K562 (cell line): ENCODE measurements around the gene GAPDH. TPM values are rescaled to one million over a fixed set of nuclear protein-coding genes. Genes with fewer than 3 reads are reported as not detected.
A peak's percentile ranks its signal among the peaks of the same experiment; 100 is the strongest.

ENCODE experiments used
- ATF3 ChIP-seq, 2 experiments: fragments of 450-650 bp in 1 of 2; sonication (generic) in 1 of 2; formaldehyde crosslinking in 1 of 2; IDR thresholded peaks in 1 of 2; conservative IDR thresholded peaks in 1 of 2; 2 replicates each; pipeline versions ENCODE4 v1.6.1 to v1.8.1; 2016 to 2023; ENCODE audit warnings: mild to moderate bottlenecking in 2 of 2, moderate library complexity in 2 of 2, inconsistent platforms in 1 of 2, missing genetic modification reagents in 1 of 2
- BCL6 ChIP-seq: fragments of 250-450 bp; sonication (Bioruptor Pico); IDR thresholded peaks from 2 replicates; pipeline ENCODE4 v1.4.0; 2020
- BCOR ChIP-seq: fragments of 450-650 bp; IDR thresholded peaks from 2 replicates; pipeline ENCODE4 v1.6.1; 2016
- EP400 ChIP-seq: fragments of 450-650 bp; IDR thresholded peaks from 2 replicates; pipeline ENCODE4 v1.6.1; 2017; ENCODE audit warnings: antibody characterized with exemption, mild to moderate bottlenecking, moderate library complexity
- GTF2F1 ChIP-seq: IDR thresholded peaks from 2 replicates; pipeline ENCODE4 v1.6.1; 2011; ENCODE audit warnings: low read depth, low read length, improper control_type of control experiment
- JUND ChIP-seq, 2 experiments: IDR thresholded peaks; 2 replicates in 1 of 2; 3 replicates in 1 of 2; pipeline ENCODE4 v1.6.1; 2011; ENCODE audit warnings: borderline replicate concordance in 2 of 2, low read depth in 2 of 2, low read length in 2 of 2, improper control_type of control experiment in 1 of 2, missing biosample characterization in 1 of 2, missing genetic modification characterization in 1 of 2, missing genetic modification reagents in 1 of 2
- MNT ChIP-seq, 2 experiments: fragments of 450-650 bp; conservative IDR thresholded peaks; 2 replicates each; pipeline ENCODE4 v1.6.1; 2017; ENCODE audit warnings: mild to moderate bottlenecking in 2 of 2, moderate library complexity in 2 of 2
- POLR2AphosphoS2 ChIP-seq: IDR thresholded peaks from 2 replicates; pipeline ENCODE4 v1.6.1; 2012; ENCODE audit warnings: low read length, improper control_type of control experiment
- RBM25 ChIP-seq: fragments of 200-400 bp; formaldehyde crosslinking; IDR thresholded peaks from 2 replicates; pipeline ENCODE4 v1.6.1; 2018; ENCODE audit warnings: low read length, low read depth, moderate library complexity; ENCODE audit not compliant: severe bottlenecking
- STAT5A ChIP-seq: IDR thresholded peaks from 2 replicates; pipeline ENCODE4 v1.6.1; 2012; ENCODE audit warnings: low read length, inconsistent platforms, borderline replicate concordance
- TRIM25 ChIP-seq: fragments of 450-650 bp; IDR thresholded peaks from 2 replicates; pipeline ENCODE4 v1.7.0; 2016; ENCODE audit warnings: borderline replicate concordance
- VEZF1 ChIP-seq: fragments of 200-800 bp; sonication (Bioruptor generic); IDR thresholded peaks from 2 replicates; pipeline ENCODE4 v1.6.1; 2017; ENCODE audit warnings: missing genetic modification characterization, missing compliant biosample characterization
- polyA plus RNA-seq, 8 experiments: library from polyadenylated mRNA; depleted of rRNA in 4 of 8; stranded (reverse) in 5 of 8; unstranded in 3 of 8; fragments of >200 nt; fragmentation: Nextera tagmentation in 2 of 8; fragmentation: Illumina TruSeq in 1 of 8; extraction: Ambion mirVana in 2 of 8; extraction: Trizol in 1 of 8; gene quantifications; 2 replicates each; pipeline versions ENCODE4 v1.2.1 to v1.2.3, GENCODE V29; 2011 to 2014; ENCODE audit warnings: inconsistent platforms in 1 of 8, missing spikeins in 1 of 8
- total RNA-seq, 7 experiments: library from RNA; depleted of rRNA in 6 of 7; stranded (reverse); fragments of >200 nt in 6 of 7; fragmentation: Illumina TruSeq in 2 of 7; extraction: Trizol in 2 of 7; gene quantifications; 2 replicates each; pipeline versions ENCODE4 v1.2.1 to v1.2.3, GENCODE V29; 2011 to 2021; ENCODE audit warnings: low replicate concordance in 1 of 7
- TF ChIP-seq, protein P1 (sequence below): sonication (generic); formaldehyde crosslinking; IDR thresholded peaks from 2 replicates; pipeline ENCODE4 v1.8.1; 2023; ENCODE audit warnings: mild to moderate bottlenecking, missing genetic modification reagents
- TF ChIP-seq, protein P2 (sequence below): sonication (generic); formaldehyde crosslinking; IDR thresholded peaks from 2 replicates; pipeline ENCODE4 v1.9.0; 2022; ENCODE audit warnings: mild to moderate bottlenecking, missing genetic modification reagents
- TF ChIP-seq, protein P3 (sequence below): fragments of 250-450 bp; sonication (Bioruptor Pico); IDR thresholded peaks from 2 replicates; pipeline ENCODE4 v1.8.0; 2022; ENCODE audit warnings: moderate library complexity, mild to moderate bottlenecking, inconsistent platforms

The GAPDH gene
- total and polyA plus RNA-seq, 9 of the 15 experiments (the other 6 are each of a cell fraction or from before 2014, with no cell fraction given): 2,206 to 6,793 (median 4,217) TPM

GRCh38 chr12:6532051-6532926 lies 2.0 kb upstream of the GAPDH start (continued):
- TF ChIP-seq, protein P1, sequence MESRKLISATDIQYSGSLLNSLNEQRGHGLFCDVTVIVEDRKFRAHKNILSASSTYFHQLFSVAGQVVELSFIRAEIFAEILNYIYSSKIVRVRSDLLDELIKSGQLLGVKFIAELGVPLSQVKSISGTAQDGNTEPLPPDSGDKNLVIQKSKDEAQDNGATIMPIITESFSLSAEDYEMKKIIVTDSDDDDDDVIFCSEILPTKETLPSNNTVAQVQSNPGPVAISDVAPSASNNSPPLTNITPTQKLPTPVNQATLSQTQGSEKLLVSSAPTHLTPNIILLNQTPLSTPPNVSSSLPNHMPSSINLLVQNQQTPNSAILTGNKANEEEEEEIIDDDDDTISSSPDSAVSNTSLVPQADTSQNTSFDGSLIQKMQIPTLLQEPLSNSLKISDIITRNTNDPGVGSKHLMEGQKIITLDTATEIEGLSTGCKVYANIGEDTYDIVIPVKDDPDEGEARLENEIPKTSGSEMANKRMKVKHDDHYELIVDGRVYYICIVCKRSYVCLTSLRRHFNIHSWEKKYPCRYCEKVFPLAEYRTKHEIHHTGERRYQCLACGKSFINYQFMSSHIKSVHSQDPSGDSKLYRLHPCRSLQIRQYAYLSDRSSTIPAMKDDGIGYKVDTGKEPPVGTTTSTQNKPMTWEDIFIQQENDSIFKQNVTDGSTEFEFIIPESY (CRISPR knock-in tag): 0 out of 2 replicates have a peak, but pooled peaks have one; percentile 15
- TF ChIP-seq EP400: peak; percentile 56
- no peak for TF ChIP-seq TRIM25
- peak; percentile 53 for TF ChIP-seq JUND (IDR thresholded peaks at IDR 0.05; ENCODE audit: borderline replicate concordance, low read depth, low read length)
- TF ChIP-seq JUND (tag; IDR thresholded peaks at IDR 0.05; ENCODE audit: borderline replicate concordance, low read depth, low read length): peak; percentile 61; the same call in 2 of the 3 replicates
- peak; percentile 77 for TF ChIP-seq POLR2AphosphoS2
- TF ChIP-seq, protein P2, sequence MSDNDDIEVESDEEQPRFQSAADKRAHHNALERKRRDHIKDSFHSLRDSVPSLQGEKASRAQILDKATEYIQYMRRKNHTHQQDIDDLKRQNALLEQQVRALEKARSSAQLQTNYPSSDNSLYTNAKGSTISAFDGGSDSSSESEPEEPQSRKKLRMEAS: peak; percentile 68
- no peak for TF ChIP-seq BCOR
- TF ChIP-seq BCL6 (CRISPR knock-in tag): no peak
- no peak for TF ChIP-seq RBM25
- TF ChIP-seq, protein P3, sequence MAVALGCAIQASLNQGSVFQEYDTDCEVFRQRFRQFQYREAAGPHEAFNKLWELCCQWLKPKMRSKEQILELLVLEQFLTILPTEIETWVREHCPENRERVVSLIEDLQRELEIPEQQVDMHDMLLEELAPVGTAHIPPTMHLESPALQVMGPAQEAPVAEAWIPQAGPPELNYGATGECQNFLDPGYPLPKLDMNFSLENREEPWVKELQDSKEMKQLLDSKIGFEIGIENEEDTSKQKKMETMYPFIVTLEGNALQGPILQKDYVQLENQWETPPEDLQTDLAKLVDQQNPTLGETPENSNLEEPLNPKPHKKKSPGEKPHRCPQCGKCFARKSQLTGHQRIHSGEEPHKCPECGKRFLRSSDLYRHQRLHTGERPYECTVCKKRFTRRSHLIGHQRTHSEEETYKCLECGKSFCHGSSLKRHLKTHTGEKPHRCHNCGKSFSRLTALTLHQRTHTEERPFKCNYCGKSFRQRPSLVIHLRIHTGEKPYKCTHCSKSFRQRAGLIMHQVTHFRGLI (CRISPR knock-in tag): no peak
- no peak for TF ChIP-seq STAT5A
- peak; percentile 76 for TF ChIP-seq ATF3 (IDR thresholded peaks at IDR 0.05)
- no peak for TF ChIP-seq ATF3 (CRISPR knock-in tag; conservative IDR thresholded peaks at IDR 0.05)
- no peak for TF ChIP-seq GTF2F1
- peak; percentile 40 to 68; a peak in 3 of 4 replicates for TF ChIP-seq MNT (conservative IDR thresholded peaks at IDR 0.05)
- TF ChIP-seq VEZF1: no peak; the same call in 1 of the 2 replicates
